Measurements from ENCODE around the gene PPP3R1. TPM values are rescaled to one million over a fixed set of nuclear protein-coding genes. Genes with fewer than 3 reads are reported as not detected.

Gene PPP3R1
- total RNA-seq, 4 donors from 2014 or later = 9.2 to 32.2 (median 28.1) TPM

DNA sequence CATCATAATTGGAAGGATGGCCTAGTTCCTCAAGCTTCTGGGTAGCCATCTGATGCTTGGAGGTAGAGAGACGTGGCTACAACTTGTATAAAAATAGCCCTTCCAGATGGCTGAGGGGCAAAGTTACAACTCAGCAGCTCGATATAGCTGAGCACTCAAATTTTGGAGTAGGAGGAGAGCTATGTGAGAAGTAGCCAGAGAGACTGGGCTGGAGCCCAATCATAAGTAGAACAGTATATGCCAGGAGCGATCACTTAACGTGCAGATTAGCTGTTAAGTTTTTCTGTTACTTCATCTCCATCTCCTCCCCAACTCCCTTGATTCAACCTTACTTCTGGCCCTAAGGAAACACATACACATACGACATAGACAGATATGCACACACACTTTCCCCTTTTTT, 38.6 kb upstream of the PPP3R1 start:
- WGBS, 2 donors (ENCODE audit: low coverage in 1 of 2) = 68 to 70% methylated on average over 2 to 5 of the region's 5 CpGs
- in situ Hi-C loops (cut with MboI; ENCODE audit: low pct_ligation_motif_present in 1 of 4, low pct_unique_long_range_greater_than_20kb in 1 of 4, low sequenced_read_pairs in 3 of 4) = no loop called here
- H3K9me3 ChIP-seq = no peaks in the 10 kb centered on the region
- intact Hi-C loops (cut with DNase I; ENCODE audit: low total_unique reads) = no loop called here
- no peak for DNase-seq
- H3K4me3 ChIP-seq = no peak overlapping the region
- no peak overlapping the region for H3K27ac ChIP-seq
- no peaks in the 10 kb centered on the region for H3K36me3 ChIP-seq
- TF ChIP-seq, protein P1, sequence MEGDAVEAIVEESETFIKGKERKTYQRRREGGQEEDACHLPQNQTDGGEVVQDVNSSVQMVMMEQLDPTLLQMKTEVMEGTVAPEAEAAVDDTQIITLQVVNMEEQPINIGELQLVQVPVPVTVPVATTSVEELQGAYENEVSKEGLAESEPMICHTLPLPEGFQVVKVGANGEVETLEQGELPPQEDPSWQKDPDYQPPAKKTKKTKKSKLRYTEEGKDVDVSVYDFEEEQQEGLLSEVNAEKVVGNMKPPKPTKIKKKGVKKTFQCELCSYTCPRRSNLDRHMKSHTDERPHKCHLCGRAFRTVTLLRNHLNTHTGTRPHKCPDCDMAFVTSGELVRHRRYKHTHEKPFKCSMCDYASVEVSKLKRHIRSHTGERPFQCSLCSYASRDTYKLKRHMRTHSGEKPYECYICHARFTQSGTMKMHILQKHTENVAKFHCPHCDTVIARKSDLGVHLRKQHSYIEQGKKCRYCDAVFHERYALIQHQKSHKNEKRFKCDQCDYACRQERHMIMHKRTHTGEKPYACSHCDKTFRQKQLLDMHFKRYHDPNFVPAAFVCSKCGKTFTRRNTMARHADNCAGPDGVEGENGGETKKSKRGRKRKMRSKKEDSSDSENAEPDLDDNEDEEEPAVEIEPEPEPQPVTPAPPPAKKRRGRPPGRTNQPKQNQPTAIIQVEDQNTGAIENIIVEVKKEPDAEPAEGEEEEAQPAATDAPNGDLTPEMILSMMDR (IDR thresholded peaks at IDR 0.05) = no peak
- TF ChIP-seq POLR2AphosphoS5 (IDR thresholded peaks at IDR 0.05) (no peak), EP300 (IDR thresholded peaks at IDR 0.05; ENCODE audit: low read depth) (no peak), POLR2A (IDR thresholded peaks at IDR 0.05) (no peak)
- peaks cover 0 to 6% (median 4%) of the 10 kb centered on the region in 4 donors for H3K4me1 ChIP-seq
- H3K27me3 ChIP-seq = no peaks in the 10 kb centered on the region

DNA sequence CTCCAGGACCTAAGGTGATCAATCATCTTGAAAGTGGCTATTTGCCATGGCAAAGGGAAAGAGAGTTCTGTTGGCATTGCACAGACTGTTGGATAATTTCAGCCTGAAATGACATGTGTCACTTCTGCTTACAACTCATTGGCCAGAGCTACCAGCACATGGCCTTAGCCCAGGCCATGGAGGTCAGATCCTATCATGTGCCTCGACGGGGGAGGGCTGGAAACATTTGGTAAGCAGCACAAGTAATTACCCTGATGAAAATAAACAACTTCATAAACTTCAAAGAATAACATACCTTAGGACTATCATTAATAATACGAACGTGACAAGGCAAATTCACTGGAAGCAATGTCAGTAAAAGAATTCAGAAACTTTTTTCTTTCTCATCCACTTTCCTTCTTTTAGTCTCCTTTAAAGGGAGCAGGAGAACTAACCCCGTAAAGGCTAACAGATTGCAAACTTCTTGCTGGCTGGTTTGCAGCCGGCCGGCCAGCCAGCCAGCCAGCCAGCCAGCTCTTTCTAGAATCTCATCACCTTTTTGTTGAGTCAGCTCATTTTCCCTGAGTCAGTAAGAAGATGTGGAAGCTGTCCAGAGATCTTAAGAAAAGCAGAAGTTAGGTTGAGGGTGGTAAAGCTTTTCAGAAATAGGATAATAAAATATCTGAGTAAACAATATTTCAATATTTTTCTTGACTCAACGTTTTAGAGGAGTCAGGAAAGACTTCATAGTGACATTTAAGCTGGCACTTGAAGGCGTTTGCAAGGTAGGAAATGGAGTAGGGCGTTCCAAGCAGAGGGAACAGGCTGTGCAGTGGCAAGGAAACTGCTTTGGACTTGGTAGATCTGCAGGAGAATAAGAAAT, 35.5 kb upstream of the PPP3R1 start:
- H3K27ac ChIP-seq = peak overlapping the region in 3 of 4 donors; percentile 31 to 41 (median 33)
- intact Hi-C loops (cut with DNase I; ENCODE audit: low total_unique reads) (loop anchor here (10.0 kb wide), 1 partner anchor 163 kb away; no protein-coding TSS in a partner anchor), in situ Hi-C loops (cut with MboI; ENCODE audit: low pct_ligation_motif_present in 1 of 4, low pct_unique_long_range_greater_than_20kb in 1 of 4, low sequenced_read_pairs in 3 of 4) (loop anchor here (10.0 kb wide), 2 partner anchors 143 to 163 kb away; no protein-coding TSS in a partner anchor)
- TF ChIP-seq POLR2AphosphoS5 (IDR thresholded peaks at IDR 0.05) = no peak
- TF ChIP-seq EP300 (IDR thresholded peaks at IDR 0.05; ENCODE audit: low read depth) = no peak
- TF ChIP-seq, protein P1 (IDR thresholded peaks at IDR 0.05) = no peak
- no peak for TF ChIP-seq POLR2A (IDR thresholded peaks at IDR 0.05)
- no peaks in the 10 kb centered on the region for H3K27me3 ChIP-seq
- peaks cover 0 to 6% (median 5%) of the 10 kb centered on the region in 4 donors for H3K4me1 ChIP-seq
- no peaks in the 10 kb centered on the region for H3K9me3 ChIP-seq
- no peaks in the 10 kb centered on the region for H3K36me3 ChIP-seq
- DNase-seq = no peak
- H3K4me3 ChIP-seq = no peak overlapping the region
- 46 to 52% methylated on average over 6 to 10 of the region's 10 CpGs for WGBS, 2 donors (ENCODE audit: low coverage in 1 of 2)

DNA sequence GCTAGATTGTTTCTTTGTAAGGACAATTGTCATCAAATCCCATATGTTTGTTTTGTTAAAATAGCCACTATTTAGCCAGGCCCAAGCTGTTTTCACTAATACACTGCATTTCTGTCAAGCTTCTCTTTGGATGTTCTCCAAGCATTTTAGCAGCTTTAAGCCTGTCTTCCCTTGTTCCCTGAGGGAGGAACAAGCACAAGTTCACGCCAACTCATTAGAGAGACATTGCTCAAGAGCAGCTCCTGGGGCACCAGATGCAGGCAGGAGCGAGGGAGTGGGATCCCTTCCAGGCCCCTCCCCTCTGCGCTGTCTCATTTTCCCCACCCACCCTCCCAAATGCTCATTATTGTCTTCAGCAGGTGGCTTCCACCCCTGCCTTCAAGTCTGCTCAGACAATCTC, 32.6 kb upstream of the PPP3R1 start:
- in situ Hi-C loops (cut with MboI; ENCODE audit: low pct_ligation_motif_present in 1 of 4, low pct_unique_long_range_greater_than_20kb in 1 of 4, low sequenced_read_pairs in 3 of 4) (loop anchor here (10.0 kb wide), 2 partner anchors 140 to 160 kb away; no protein-coding TSS in a partner anchor), intact Hi-C loops (cut with DNase I; ENCODE audit: low total_unique reads) (loop anchor here (10.0 kb wide), 1 partner anchor 160 kb away; no protein-coding TSS in a partner anchor)
- Histone ChIP-seq H3K4me3 (no peak overlapping the region), H3K4me1 (peaks cover 0 to 8% (median 5%) of the 10 kb centered on the region in 4 donors), H3K27ac (no peak overlapping the region), H3K27me3 (no peaks in the 10 kb centered on the region), H3K9me3 (no peaks in the 10 kb centered on the region), H3K36me3 (no peaks in the 10 kb centered on the region)
- 66% methylated on average over 3 of the region's 3 CpGs; no CpG with 5 or more reads in 1 of the 2 donors for WGBS, 2 donors (ENCODE audit: low coverage in 1 of 2)
- no peak for DNase-seq
- TF ChIP-seq POLR2A (IDR thresholded peaks at IDR 0.05) (no peak), POLR2AphosphoS5 (IDR thresholded peaks at IDR 0.05) (no peak)
- TF ChIP-seq, protein P1 (IDR thresholded peaks at IDR 0.05) = no peak

DNA sequence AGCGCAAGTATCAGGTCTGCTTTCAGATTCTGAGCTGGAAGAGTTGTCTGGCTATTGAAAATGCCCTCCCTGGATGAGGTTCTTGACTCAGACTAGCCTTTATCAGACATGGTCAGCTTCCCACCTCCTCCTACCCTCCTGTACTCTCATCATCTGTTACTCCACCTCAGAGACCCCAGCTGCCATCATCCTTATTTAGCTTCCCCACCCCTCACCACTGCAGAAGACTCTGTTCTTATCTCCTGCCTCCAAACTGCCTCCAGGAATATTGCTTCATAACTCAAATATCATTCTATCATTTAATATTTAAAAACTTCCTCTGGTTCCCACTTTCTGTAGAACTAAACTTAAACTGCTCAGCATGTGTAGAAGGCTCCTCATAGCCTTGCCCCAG, 31.1 kb upstream of the PPP3R1 start:
- no peaks in the 10 kb centered on the region for H3K9me3 ChIP-seq
- H3K27me3 ChIP-seq = no peaks in the 10 kb centered on the region
- H3K36me3 ChIP-seq = no peaks in the 10 kb centered on the region
- peaks cover 0 to 8% (median 5%) of the 10 kb centered on the region in 4 donors for H3K4me1 ChIP-seq
- DNase-seq = no peak
- WGBS, 2 donors (ENCODE audit: low coverage in 1 of 2) = 96 to 100% methylated on average over 1 of the region's 1 CpG
- H3K4me3 ChIP-seq = no peak overlapping the region
- in situ Hi-C loops (cut with MboI; ENCODE audit: low pct_ligation_motif_present in 1 of 4, low pct_unique_long_range_greater_than_20kb in 1 of 4, low sequenced_read_pairs in 3 of 4) (loop anchor here (10.0 kb wide), 2 partner anchors 139 to 159 kb away; no protein-coding TSS in a partner anchor), intact Hi-C loops (cut with DNase I; ENCODE audit: low total_unique reads) (loop anchor here (10.0 kb wide), 1 partner anchor 159 kb away; no protein-coding TSS in a partner anchor)
- H3K27ac ChIP-seq = no peak overlapping the region
- TF ChIP-seq EP300 (IDR thresholded peaks at IDR 0.05; ENCODE audit: low read depth) = no peak
- TF ChIP-seq, protein P1 (IDR thresholded peaks at IDR 0.05) = no peak
